ENCODE data around the gene CHTOP.

CHTOP gene

DNA sequence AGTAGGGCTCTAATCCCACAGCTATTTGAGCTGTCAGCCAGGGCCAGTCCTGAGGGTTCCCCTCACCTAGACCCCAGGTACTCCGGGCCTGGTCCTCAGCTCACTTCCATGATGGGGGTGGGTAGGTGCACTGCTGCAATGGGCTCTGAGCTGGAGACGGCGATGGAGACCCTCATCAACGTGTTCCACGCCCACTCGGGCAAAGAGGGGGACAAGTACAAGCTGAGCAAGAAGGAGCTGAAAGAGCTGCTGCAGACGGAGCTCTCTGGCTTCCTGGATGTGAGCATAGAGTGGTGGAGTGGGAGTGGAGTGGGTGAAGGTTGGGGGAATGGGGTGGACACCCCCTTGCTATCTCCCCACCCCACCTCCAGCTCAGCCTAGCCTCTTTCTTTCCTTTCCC lies 3.5 kb upstream of the CHTOP start:
- Histone ChIP-seq H2AFZ (ENCODE audit: low read depth) (no peak overlapping the region), H3K4me2 (no peak overlapping the region), H3K27ac (no peak overlapping the region), H3K36me3 (ENCODE audit: insufficient read depth) (no peaks in the 10 kb centered on the region), H3K4me1 (ENCODE audit: low read depth, poor library complexity, severe bottlenecking) (peaks cover 12% of the 10 kb centered on the region), H3K79me2 (ENCODE audit: insufficient read depth, low read depth) (peaks cover 13% of the 10 kb centered on the region), H3K4me3 (IDR thresholded peaks at IDR 0.05; ENCODE audit: insufficient read depth, low read depth, low read length) (no peak overlapping the region), H4K20me1 (ENCODE audit: insufficient read depth) (no peaks in the 10 kb centered on the region), H3K27me3 (ENCODE audit: insufficient read depth, low read depth) (no peaks in the 10 kb centered on the region), H3K9ac (no peak overlapping the region)
- no peak for TF ChIP-seq CTCF (conservative IDR thresholded peaks at IDR 0.05; ENCODE audit: low read depth, low read length)

GRCh38 chr1:153631047-153632022 lies 2.5 kb upstream of the CHTOP start:
- Histone ChIP-seq H3K4me2 (no peak overlapping the region), H2AFZ (ENCODE audit: low read depth) (no peak overlapping the region), H3K36me3 (ENCODE audit: insufficient read depth) (peaks cover 7% of the 10 kb centered on the region; the same call in 1 of the 2 replicates), H3K9ac (no peak overlapping the region), H3K27me3 (ENCODE audit: insufficient read depth, low read depth) (no peaks in the 10 kb centered on the region), H3K79me2 (ENCODE audit: insufficient read depth, low read depth) (peaks cover 22% of the 10 kb centered on the region), H3K4me3 (IDR thresholded peaks at IDR 0.05; ENCODE audit: insufficient read depth, low read depth, low read length) (no peak overlapping the region), H3K27ac (no peak overlapping the region), H4K20me1 (ENCODE audit: insufficient read depth) (no peaks in the 10 kb centered on the region), H3K4me1 (ENCODE audit: low read depth, poor library complexity, severe bottlenecking) (peaks cover 22% of the 10 kb centered on the region)
- no peak for TF ChIP-seq CTCF (conservative IDR thresholded peaks at IDR 0.05; ENCODE audit: low read depth, low read length)

DNA sequence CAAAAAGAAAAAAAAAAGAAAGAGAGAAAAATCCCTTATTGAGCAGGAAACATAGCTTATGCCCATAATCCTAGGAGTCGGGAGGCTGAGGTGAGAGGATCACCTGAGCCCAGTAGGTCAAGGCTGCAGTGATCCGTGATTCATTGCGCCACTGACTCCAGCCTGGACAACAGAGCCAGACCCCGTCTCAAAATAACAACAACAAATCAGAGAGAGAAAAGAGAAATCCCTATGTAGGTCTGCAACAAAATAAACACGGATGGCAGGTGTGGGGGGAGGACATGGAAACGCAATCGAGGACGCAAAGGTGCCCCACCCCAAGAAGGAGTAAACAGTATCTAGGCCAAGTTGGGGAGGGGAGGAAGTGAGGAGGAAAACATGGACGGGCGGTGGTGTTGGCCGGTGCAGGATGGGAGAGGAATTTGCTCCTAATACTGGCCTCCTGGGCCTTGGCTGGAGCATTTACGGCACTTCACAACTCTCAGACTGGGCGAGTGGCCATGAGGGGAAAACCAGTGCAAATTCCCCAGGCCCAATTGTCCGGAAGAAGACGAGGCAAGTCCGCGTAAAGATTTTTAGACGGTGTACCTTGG lies 609 bp upstream of the CHTOP start:
- Histone ChIP-seq H4K20me1 (ENCODE audit: insufficient read depth) (no peaks in the 10 kb centered on the region), H3K4me1 (ENCODE audit: low read depth, poor library complexity, severe bottlenecking) (peaks cover 31% of the 10 kb centered on the region), H3K79me2 (ENCODE audit: insufficient read depth, low read depth) (peaks cover 41% of the 10 kb centered on the region), H3K27ac (peak overlapping the region; percentile 91), H3K36me3 (ENCODE audit: insufficient read depth) (peaks cover 25% of the 10 kb centered on the region; the same call in 1 of the 2 replicates), H3K9ac (peak overlapping the region; percentile 94), H3K4me3 (IDR thresholded peaks at IDR 0.05; ENCODE audit: insufficient read depth, low read depth, low read length) (peak overlapping the region; percentile 90), H3K27me3 (ENCODE audit: insufficient read depth, low read depth) (no peaks in the 10 kb centered on the region), H3K4me2 (peak overlapping the region; percentile 52), H2AFZ (ENCODE audit: low read depth) (peak overlapping the region; percentile 71)
- peak; percentile 8; the same call in 1 of the 2 replicates for TF ChIP-seq CTCF (conservative IDR thresholded peaks at IDR 0.05; ENCODE audit: low read depth, low read length)

- Histone ChIP-seq H3K27ac (no peak overlapping the region), H4K20me1 (ENCODE audit: insufficient read depth) (no peaks in the 10 kb centered on the region), H3K36me3 (ENCODE audit: insufficient read depth) (peaks cover 42% of the 10 kb centered on the region; the same call in 1 of the 2 replicates), H3K4me1 (ENCODE audit: low read depth, poor library complexity, severe bottlenecking) (peaks cover 31% of the 10 kb centered on the region), H3K4me3 (IDR thresholded peaks at IDR 0.05; ENCODE audit: insufficient read depth, low read depth, low read length) (no peak overlapping the region), H3K9ac (no peak overlapping the region), H3K79me2 (ENCODE audit: insufficient read depth, low read depth) (peaks cover 58% of the 10 kb centered on the region), H2AFZ (ENCODE audit: low read depth) (no peak overlapping the region), H3K27me3 (ENCODE audit: insufficient read depth, low read depth) (no peaks in the 10 kb centered on the region), H3K4me2 (peak overlapping the region; percentile 52; the same call in 1 of the 2 replicates)
- TF ChIP-seq CTCF (conservative IDR thresholded peaks at IDR 0.05; ENCODE audit: low read depth, low read length) = no peak
Measured at GRCh38 chr1:153635872-153636271, 2.0 kb downstream of the CHTOP start.

Measured in KMS-11 (cell line).